Measurements from ENCODE around the gene SFT2D3. TPM values are rescaled to one million over a fixed set of nuclear protein-coding genes. Genes with fewer than 3 reads are reported as not detected.

Gene SFT2D3
- total RNA-seq, 4 donors from 2014 or later: 6.8 to 13.7 (median 8.3) TPM

DNA sequence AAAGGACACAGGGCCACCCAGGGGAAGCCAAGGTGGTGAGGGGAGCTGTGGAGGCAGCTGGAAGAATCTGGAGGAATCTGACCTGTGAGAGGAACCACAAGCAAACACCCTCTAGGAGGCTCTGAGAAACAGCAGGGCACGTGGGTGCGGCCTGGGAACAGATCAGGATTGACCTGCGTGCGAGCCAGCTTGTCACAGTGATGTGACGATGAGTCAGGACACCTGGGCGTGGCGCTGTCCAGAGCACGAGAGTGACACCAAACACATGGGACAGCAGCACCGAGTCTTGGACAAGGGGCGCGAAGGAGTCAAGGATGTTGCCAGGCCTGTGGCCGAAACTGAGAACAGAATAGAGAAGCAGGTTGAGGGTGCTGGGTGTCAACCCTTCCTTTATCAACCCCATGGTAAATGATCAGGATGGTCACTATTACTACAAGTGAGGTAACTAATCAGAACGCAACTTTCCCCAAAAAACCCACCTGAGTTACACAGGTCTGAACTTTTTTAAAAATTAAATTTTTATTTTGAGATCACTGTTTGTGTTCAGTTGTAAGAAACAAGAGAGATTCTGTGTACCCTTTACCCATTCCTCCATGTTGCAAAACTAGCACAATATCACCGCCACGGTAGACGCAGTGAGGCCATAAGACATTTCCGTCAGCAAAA lies 637 bp upstream of the SFT2D3 start:
- no peaks in the 10 kb centered on the region for H3K9me3 ChIP-seq
- intact Hi-C loops (cut with DNase I; ENCODE audit: low total_unique reads) (loop anchor here (1.0 kb wide), 1 partner anchor 60 kb away; no protein-coding TSS in a partner anchor), in situ Hi-C loops (cut with MboI; ENCODE audit: low pct_ligation_motif_present in 1 of 4, low pct_unique_long_range_greater_than_20kb in 1 of 4, low sequenced_read_pairs in 3 of 4) (no loop called here)
- H3K4me1 ChIP-seq: peaks cover 11 to 35% (median 21%) of the 10 kb centered on the region in 4 donors
- DNase-seq: peak; percentile 90
- H3K27ac ChIP-seq: peak overlapping the region; percentile 93 to 99 (median 96)
- WGBS, 2 donors (ENCODE audit: low coverage in 1 of 2): 47 to 56% methylated on average over 15 to 17 of the region's 17 CpGs
- no peaks in the 10 kb centered on the region for H3K36me3 ChIP-seq
- peak overlapping the region; percentile 27 to 89 (median 63) for H3K4me3 ChIP-seq
- no peaks in the 10 kb centered on the region for H3K27me3 ChIP-seq
- no peak for TF ChIP-seq POLR2A (IDR thresholded peaks at IDR 0.05)
- TF ChIP-seq EP300 (IDR thresholded peaks at IDR 0.05; ENCODE audit: low read depth): no peak
- TF ChIP-seq, protein P1, sequence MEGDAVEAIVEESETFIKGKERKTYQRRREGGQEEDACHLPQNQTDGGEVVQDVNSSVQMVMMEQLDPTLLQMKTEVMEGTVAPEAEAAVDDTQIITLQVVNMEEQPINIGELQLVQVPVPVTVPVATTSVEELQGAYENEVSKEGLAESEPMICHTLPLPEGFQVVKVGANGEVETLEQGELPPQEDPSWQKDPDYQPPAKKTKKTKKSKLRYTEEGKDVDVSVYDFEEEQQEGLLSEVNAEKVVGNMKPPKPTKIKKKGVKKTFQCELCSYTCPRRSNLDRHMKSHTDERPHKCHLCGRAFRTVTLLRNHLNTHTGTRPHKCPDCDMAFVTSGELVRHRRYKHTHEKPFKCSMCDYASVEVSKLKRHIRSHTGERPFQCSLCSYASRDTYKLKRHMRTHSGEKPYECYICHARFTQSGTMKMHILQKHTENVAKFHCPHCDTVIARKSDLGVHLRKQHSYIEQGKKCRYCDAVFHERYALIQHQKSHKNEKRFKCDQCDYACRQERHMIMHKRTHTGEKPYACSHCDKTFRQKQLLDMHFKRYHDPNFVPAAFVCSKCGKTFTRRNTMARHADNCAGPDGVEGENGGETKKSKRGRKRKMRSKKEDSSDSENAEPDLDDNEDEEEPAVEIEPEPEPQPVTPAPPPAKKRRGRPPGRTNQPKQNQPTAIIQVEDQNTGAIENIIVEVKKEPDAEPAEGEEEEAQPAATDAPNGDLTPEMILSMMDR (IDR thresholded peaks at IDR 0.05): peak in 1 of 5 experiments; percentile 15
- TF ChIP-seq POLR2AphosphoS5 (IDR thresholded peaks at IDR 0.05): peak in 2 of 3 donors; percentile 41 to 62

DNA sequence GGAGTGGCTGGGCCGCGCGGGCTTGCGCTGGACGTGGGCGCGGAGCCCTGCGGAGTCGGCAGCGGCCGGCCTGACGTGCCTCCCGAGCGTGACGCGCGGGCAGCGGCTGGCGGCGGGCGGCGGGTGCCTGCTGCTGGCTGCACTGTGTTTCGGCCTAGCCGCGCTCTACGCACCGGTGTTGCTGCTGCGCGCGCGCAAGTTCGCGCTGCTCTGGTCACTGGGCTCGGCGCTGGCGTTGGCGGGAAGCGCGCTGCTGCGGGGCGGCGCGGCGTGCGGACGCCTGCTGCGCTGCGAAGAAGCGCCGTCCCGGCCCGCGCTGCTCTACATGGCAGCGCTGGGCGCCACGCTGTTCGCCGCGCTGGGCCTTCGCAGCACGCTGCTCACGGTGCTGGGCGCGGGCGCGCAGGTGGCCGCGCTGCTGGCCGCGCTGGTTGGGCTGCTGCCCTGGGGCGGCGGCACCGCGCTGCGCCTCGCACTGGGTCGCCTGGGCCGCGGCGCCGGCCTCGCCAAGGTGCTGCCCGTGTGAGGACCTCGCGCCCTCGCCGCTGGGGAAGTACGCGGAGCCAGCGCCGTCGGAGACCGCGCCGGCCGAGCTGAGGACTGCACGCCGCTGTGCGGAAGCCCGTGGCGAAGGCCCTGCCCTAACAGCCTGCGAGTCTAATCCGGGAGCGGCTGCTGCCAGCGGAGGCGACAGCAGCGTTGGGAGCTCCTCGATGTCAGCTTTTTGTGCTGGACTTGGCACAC lies 526 bp downstream of the SFT2D3 start:
- Histone ChIP-seq H3K4me1 (peaks cover 11 to 35% (median 20%) of the 10 kb centered on the region in 4 donors), H3K27ac (peak overlapping the region; percentile 93 to 99 (median 96)), H3K4me3 (peak overlapping the region; percentile 55 to 89 (median 67)), H3K9me3 (no peaks in the 10 kb centered on the region), H3K27me3 (no peaks in the 10 kb centered on the region), H3K36me3 (peaks cover 0 to 8% (median 3%) of the 10 kb centered on the region in 4 donors)
- DNase-seq: peak; percentile 85
- in situ Hi-C loops (cut with MboI; ENCODE audit: low pct_ligation_motif_present in 1 of 4, low pct_unique_long_range_greater_than_20kb in 1 of 4, low sequenced_read_pairs in 3 of 4): no loop called here
- 1% methylated on average over 57 of the region's 108 CpGs; no CpG with 5 or more reads in 1 of the 2 donors for WGBS, 2 donors (ENCODE audit: low coverage in 1 of 2)
- TF ChIP-seq EP300 (IDR thresholded peaks at IDR 0.05; ENCODE audit: low read depth) (no peak), POLR2AphosphoS5 (IDR thresholded peaks at IDR 0.05) (peak in 2 of 3 donors; percentile 83 to 87), POLR2A (IDR thresholded peaks at IDR 0.05) (peak; percentile 66)
- TF ChIP-seq, protein P1 (IDR thresholded peaks at IDR 0.05): peak; percentile 29 to 47 (median 36)
- intact Hi-C loops (cut with DNase I; ENCODE audit: low total_unique reads): loop anchor here (1.0 kb wide), 1 partner anchor 62 kb away; no protein-coding TSS in a partner anchor

DNA sequence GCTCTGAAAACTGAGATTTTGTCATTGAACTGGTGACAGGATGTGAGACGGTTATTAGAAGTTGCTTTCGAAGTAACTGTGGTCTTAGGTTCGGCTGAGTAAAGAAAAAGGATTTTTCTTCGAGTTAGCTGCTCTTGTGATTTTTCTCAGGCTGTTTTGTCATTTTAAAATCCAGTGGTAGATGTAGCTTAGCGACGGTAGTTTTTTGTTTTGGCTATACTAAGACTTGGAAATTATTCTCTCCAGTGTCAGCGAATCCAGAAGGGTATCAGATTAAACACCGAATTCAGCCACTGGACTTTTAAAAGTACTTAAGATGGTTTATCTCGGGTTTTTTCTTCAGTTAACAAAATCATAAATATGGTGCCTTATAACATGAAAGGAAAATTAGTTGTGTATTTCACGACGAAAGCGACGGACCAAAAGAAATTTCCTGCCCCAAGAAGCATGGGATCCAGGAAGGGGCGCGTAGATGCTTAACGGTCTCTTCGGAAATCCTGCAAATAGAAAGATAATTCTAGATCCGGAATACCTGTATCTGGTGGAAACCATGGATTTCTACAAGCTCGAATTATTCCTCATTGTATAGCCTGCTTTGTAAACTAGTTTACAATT lies 1.2 kb downstream of the SFT2D3 start:
- TF ChIP-seq POLR2A (IDR thresholded peaks at IDR 0.05) (no peak), POLR2AphosphoS5 (IDR thresholded peaks at IDR 0.05) (no peak)
- TF ChIP-seq, protein P1 (IDR thresholded peaks at IDR 0.05): no peak
- no peaks in the 10 kb centered on the region for H3K9me3 ChIP-seq
- intact Hi-C loops (cut with DNase I; ENCODE audit: low total_unique reads) (no loop called here), in situ Hi-C loops (cut with MboI; ENCODE audit: low pct_ligation_motif_present in 1 of 4, low pct_unique_long_range_greater_than_20kb in 1 of 4, low sequenced_read_pairs in 3 of 4) (no loop called here)
- H3K4me1 ChIP-seq: peaks cover 11 to 35% (median 20%) of the 10 kb centered on the region in 4 donors
- H3K36me3 ChIP-seq: peaks cover 0 to 8% (median 4%) of the 10 kb centered on the region in 4 donors
- H3K4me3 ChIP-seq: peak overlapping the region; percentile 14 to 89 (median 63)
- WGBS, 2 donors (ENCODE audit: low coverage in 1 of 2): 62 to 71% methylated on average over 19 of the region's 19 CpGs
- H3K27ac ChIP-seq: peak overlapping the region; percentile 93 to 99 (median 96)
- no peaks in the 10 kb centered on the region for H3K27me3 ChIP-seq
- no peak for DNase-seq

DNA sequence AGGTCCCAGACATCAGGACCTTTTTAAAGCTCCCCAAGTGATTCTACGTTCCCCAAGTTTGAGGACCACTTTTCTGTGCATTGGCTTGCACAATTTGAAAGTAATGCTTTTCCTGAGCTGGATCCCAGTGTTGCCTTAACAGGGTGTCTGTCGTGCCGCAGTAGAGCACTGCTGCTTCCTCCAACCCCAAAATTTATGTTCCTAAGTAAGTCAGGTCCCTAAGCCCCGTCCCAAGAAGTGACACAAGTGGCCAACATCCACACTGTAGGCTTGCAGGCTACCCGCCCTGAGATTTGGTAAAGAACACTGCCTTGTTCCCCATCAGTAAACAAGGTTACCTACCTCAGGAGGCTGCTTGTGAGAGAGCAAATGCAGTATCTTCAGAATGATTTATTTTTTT lies 2.0 kb downstream of the SFT2D3 start:
- DNase-seq: no peak
- in situ Hi-C loops (cut with MboI; ENCODE audit: low pct_ligation_motif_present in 1 of 4, low pct_unique_long_range_greater_than_20kb in 1 of 4, low sequenced_read_pairs in 3 of 4): no loop called here
- intact Hi-C loops (cut with DNase I; ENCODE audit: low total_unique reads): no loop called here
- TF ChIP-seq POLR2A (IDR thresholded peaks at IDR 0.05) (no peak), POLR2AphosphoS5 (IDR thresholded peaks at IDR 0.05) (no peak), EP300 (IDR thresholded peaks at IDR 0.05; ENCODE audit: low read depth) (no peak)
- TF ChIP-seq, protein P1 (IDR thresholded peaks at IDR 0.05): no peak
- H3K36me3 ChIP-seq: peaks cover 0 to 11% (median 4%) of the 10 kb centered on the region in 4 donors
- H3K9me3 ChIP-seq: no peaks in the 10 kb centered on the region
- 93 to 100% methylated on average over 1 to 5 of the region's 5 CpGs for WGBS, 2 donors (ENCODE audit: low coverage in 1 of 2)
- no peak overlapping the region for H3K4me3 ChIP-seq
- H3K27ac ChIP-seq: no peak overlapping the region
- H3K4me1 ChIP-seq: peaks cover 11 to 35% (median 20%) of the 10 kb centered on the region in 4 donors
- H3K27me3 ChIP-seq: no peaks in the 10 kb centered on the region

Measured in transverse colon (tissue), 4 donors.